CD14-positive monocyte (primary cell): ENCODE results near the gene SLC35D1. TPM values are rescaled to one million over a fixed set of nuclear protein-coding genes. Genes with fewer than 3 reads are reported as not detected.

Experiments used
- DNase-seq, 3 donors: peaks; one replicate each; pipeline ENCODE4 v3.0.0-alpha.2; 2011 to 2022
- H2AFZ ChIP-seq: 2 replicates; pipeline ENCODE4 v1.6.0; 2012; ENCODE audit warnings: mild to moderate bottlenecking, low read depth, low read length, inconsistent platforms; ENCODE audit not compliant: insufficient read depth, poor library complexity, severe bottlenecking
- H3K27ac ChIP-seq, 2 donors: 1 replicate in 1 of 2; 2 replicates in 1 of 2; pipeline ENCODE4 v1.5.1; 2012 to 2013; ENCODE audit warnings: low read length in 2 of 2, control low read depth in 1 of 2, inconsistent platforms in 1 of 2, low read depth in 1 of 2, mild to moderate bottlenecking in 1 of 2
- H3K27me3 ChIP-seq, 2 donors: one replicate each; pipeline versions ENCODE4 v1.6.0 to v1.6.1; 2011 to 2013; ENCODE audit warnings: low read length in 2 of 2; ENCODE audit not compliant: control insufficient read depth in 2 of 2, insufficient read depth in 2 of 2
- H3K36me3 ChIP-seq, 2 donors: replicated peaks in 1 of 2; 1 replicate in 1 of 2; 2 replicates in 1 of 2; pipeline versions ENCODE4 v1.5.1 to v1.6.1; 2012 to 2013; ENCODE audit warnings: low read length in 2 of 2, control low read depth in 1 of 2, inconsistent platforms in 1 of 2, mild to moderate bottlenecking in 1 of 2; ENCODE audit not compliant: insufficient read depth in 2 of 2, control insufficient read depth in 1 of 2
- H3K4me1 ChIP-seq, 2 donors: 1 replicate in 1 of 2; 2 replicates in 1 of 2; pipeline versions ENCODE4 v1.5.1 to v1.6.1; 2012 to 2013; ENCODE audit warnings: low read length in 2 of 2, control low read depth in 1 of 2, inconsistent platforms in 1 of 2, mild to moderate bottlenecking in 1 of 2, moderate library complexity in 1 of 2; ENCODE audit not compliant: insufficient read depth in 2 of 2, control insufficient read depth in 1 of 2
- H3K4me2 ChIP-seq: replicated peaks from 2 replicates; pipeline ENCODE3; 2012; ENCODE audit warnings: low read length, moderate library complexity, mild to moderate bottlenecking; ENCODE audit not compliant: poor library complexity, severe bottlenecking; ENCODE audit errors: extremely low read depth
- H3K4me3 ChIP-seq, 3 experiments: fragments of 200-600 bp in 1 of 3; sonication (generic) in 1 of 3; replicated peaks in 1 of 3; 1 replicate in 2 of 3; 2 replicates in 1 of 3; pipeline ENCODE4 v1.5.1; 2011 to 2013; ENCODE audit warnings: low read length in 3 of 3, mild to moderate bottlenecking in 3 of 3, control low read depth in 2 of 3, low read depth in 2 of 3, inconsistent platforms in 1 of 3, moderate library complexity in 1 of 3
- H3K79me2 ChIP-seq: 2 replicates; pipeline ENCODE4 v1.6.0; 2012; ENCODE audit warnings: mild to moderate bottlenecking, control low read depth, inconsistent platforms, low read length, moderate library complexity; ENCODE audit not compliant: insufficient read depth
- H3K9ac ChIP-seq: 2 replicates; pipeline ENCODE4 v1.6.0; 2017; ENCODE audit warnings: low read length, mild to moderate bottlenecking; ENCODE audit not compliant: insufficient read depth, poor library complexity, severe bottlenecking
- H3K9me3 ChIP-seq, 2 donors: replicated peaks in 1 of 2; 1 replicate in 1 of 2; 2 replicates in 1 of 2; pipeline versions ENCODE4 v1.5.1 to v1.6.1; 2012 to 2013; ENCODE audit warnings: low read length in 2 of 2, control low read depth in 1 of 2; ENCODE audit not compliant: control insufficient read depth in 1 of 2, insufficient read depth in 1 of 2
- H4K20me1 ChIP-seq: 2 replicates; pipeline ENCODE4 v1.6.0; 2012; ENCODE audit warnings: mild to moderate bottlenecking, low read length, control low read depth, moderate library complexity; ENCODE audit not compliant: insufficient read depth
- H3K27ac Mint-ChIP-seq, 7 donors: one replicate each; pipeline ENCODE4 v1.8.0; 2020; ENCODE audit warnings: mild to moderate bottlenecking in 7 of 7, mixed read lengths in 7 of 7, moderate library complexity in 6 of 7, inconsistent platforms in 2 of 7
- H3K27me3 Mint-ChIP-seq, 3 donors: one replicate each; pipeline ENCODE4 v1.8.0; 2021 to 2022; ENCODE audit warnings: low read depth in 3 of 3, mild to moderate bottlenecking in 3 of 3, mixed read lengths in 3 of 3, moderate library complexity in 3 of 3, inconsistent platforms in 1 of 3
- H3K36me3 Mint-ChIP-seq, 2 donors: one replicate each; pipeline ENCODE4 v1.8.0; 2020; ENCODE audit warnings: mixed read lengths in 2 of 2, inconsistent platforms in 1 of 2, mild to moderate bottlenecking in 1 of 2
- H3K4me1 Mint-ChIP-seq: one replicate; pipeline ENCODE4 v1.8.0; 2020; ENCODE audit warnings: mild to moderate bottlenecking, mixed read lengths
- H3K4me3 Mint-ChIP-seq, 2 donors: one replicate each; pipeline ENCODE4 v1.8.0; 2020; ENCODE audit warnings: mild to moderate bottlenecking in 2 of 2, mixed read lengths in 2 of 2, moderate library complexity in 1 of 2
- H3K9me3 Mint-ChIP-seq, 7 donors: one replicate each; pipeline ENCODE4 v1.8.0; 2020 to 2022; ENCODE audit warnings: mixed read lengths in 7 of 7, mild to moderate bottlenecking in 6 of 7, moderate library complexity in 6 of 7, inconsistent platforms in 2 of 7
- WGBS: methylation state at CpG from one replicate; pipeline ENCODE4 v1.1.5; 2013; ENCODE audit warnings: missing lambda C conversion rate; ENCODE audit not compliant: insufficient coverage; 5-methylcytosine and 5-hydroxymethylcytosine counted together
- intact Hi-C, 2 donors: fragments of 100-400 bp; cut with micrococcal nuclease; formaldehyde crosslinking; loops; one replicate each; pipeline versions ENCODE4 v1.15.0 to v1.15.1; 2023
- polyA plus RNA-seq, 3 donors: library from polyadenylated mRNA; depleted of rRNA in 1 of 3; unstranded in 2 of 3; stranded (reverse) in 1 of 3; fragments of 300-500 nt in 2 of 3; fragments of >200 nt in 1 of 3; fragmentation: Illumina TruSeq in 2 of 3; gene quantifications; 1 replicate in 2 of 3; 2 replicates in 1 of 3; pipeline ENCODE4 v1.2.3, GENCODE V29; 2012 to 2021
- TF ChIP-seq, protein P1 (sequence below): fragments of 200-600 bp; IDR thresholded peaks from one replicate; pipeline ENCODE4 v1.8.0; 2022; ENCODE audit warnings: antibody characterized with exemption, mild to moderate bottlenecking

Gene SLC35D1
- polyA plus RNA-seq, 3 donors: 2.2 to 3.3 (median 2.7) TPM

DNA sequence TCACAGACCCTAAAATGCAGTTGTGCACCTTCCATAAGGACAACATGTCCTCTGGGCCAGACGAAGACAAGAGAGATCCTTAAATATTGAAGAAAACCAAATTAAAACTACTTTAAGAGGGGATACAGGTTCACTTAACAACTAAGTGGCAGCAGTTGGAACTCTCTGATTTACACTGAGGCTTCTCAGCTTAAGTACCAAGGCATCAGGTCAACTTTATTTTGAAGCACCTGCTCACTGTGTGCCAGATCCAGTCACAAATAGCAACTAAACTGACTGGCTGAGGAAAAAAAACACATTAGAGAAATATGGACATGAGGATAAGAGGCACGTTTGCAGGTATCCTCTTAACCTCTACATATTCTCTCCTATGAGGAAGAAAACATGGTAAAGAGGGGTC is 33.2 kb downstream of the SLC35D1 start:
- Histone ChIP-seq H3K27ac (no peak overlapping the region), H3K36me3 (peaks cover 11 to 54% of the 10 kb centered on the region in 2 donors), H3K9ac (no peak overlapping the region), H3K27me3 (no peaks in the 10 kb centered on the region), H3K79me2 (no peaks in the 10 kb centered on the region), H3K4me3 (no peak overlapping the region), H3K4me2 (no peak overlapping the region), H3K9me3 (no peaks in the 10 kb centered on the region), H2AFZ (no peak overlapping the region), H4K20me1 (no peaks in the 10 kb centered on the region), H3K4me1 (no peaks in the 10 kb centered on the region)
- Mint-ChIP-seq H3K27me3 (no peaks in the 10 kb centered on the region), H3K9me3 (no peaks in the 10 kb centered on the region), H3K4me3 (no peak overlapping the region), H3K36me3 (peaks cover 32 to 47% of the 10 kb centered on the region in 2 donors), H3K4me1 (no peaks in the 10 kb centered on the region), H3K27ac (no peak overlapping the region)
- no CpG with 5 or more reads among the region's 2 CpGs for WGBS
- intact Hi-C loops: no loop called here
- no peak for DNase-seq
- TF ChIP-seq, protein P1, sequence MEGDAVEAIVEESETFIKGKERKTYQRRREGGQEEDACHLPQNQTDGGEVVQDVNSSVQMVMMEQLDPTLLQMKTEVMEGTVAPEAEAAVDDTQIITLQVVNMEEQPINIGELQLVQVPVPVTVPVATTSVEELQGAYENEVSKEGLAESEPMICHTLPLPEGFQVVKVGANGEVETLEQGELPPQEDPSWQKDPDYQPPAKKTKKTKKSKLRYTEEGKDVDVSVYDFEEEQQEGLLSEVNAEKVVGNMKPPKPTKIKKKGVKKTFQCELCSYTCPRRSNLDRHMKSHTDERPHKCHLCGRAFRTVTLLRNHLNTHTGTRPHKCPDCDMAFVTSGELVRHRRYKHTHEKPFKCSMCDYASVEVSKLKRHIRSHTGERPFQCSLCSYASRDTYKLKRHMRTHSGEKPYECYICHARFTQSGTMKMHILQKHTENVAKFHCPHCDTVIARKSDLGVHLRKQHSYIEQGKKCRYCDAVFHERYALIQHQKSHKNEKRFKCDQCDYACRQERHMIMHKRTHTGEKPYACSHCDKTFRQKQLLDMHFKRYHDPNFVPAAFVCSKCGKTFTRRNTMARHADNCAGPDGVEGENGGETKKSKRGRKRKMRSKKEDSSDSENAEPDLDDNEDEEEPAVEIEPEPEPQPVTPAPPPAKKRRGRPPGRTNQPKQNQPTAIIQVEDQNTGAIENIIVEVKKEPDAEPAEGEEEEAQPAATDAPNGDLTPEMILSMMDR: no peak

- no peak overlapping the region for H3K27ac Mint-ChIP-seq
- intact Hi-C loops: no loop called here
- H3K4me1 Mint-ChIP-seq: no peaks in the 10 kb centered on the region
- no peak overlapping the region for H3K27ac ChIP-seq
- H3K36me3 Mint-ChIP-seq: peaks cover 32 to 46% of the 10 kb centered on the region in 2 donors
- no peaks in the 10 kb centered on the region for H4K20me1 ChIP-seq
- H3K4me3 Mint-ChIP-seq: no peak overlapping the region
- no peaks in the 10 kb centered on the region for H3K27me3 ChIP-seq
- WGBS: no CpG with 5 or more reads among the region's 2 CpGs
- H3K4me2 ChIP-seq: no peak overlapping the region
- TF ChIP-seq, protein P1: no peak
- DNase-seq: no peak
- H2AFZ ChIP-seq: no peak overlapping the region
- H3K9me3 Mint-ChIP-seq: no peaks in the 10 kb centered on the region
- H3K36me3 ChIP-seq: peaks cover 11 to 54% of the 10 kb centered on the region in 2 donors
- no peaks in the 10 kb centered on the region for H3K27me3 Mint-ChIP-seq
- no peaks in the 10 kb centered on the region for H3K79me2 ChIP-seq
- H3K9me3 ChIP-seq: no peaks in the 10 kb centered on the region
- no peaks in the 10 kb centered on the region for H3K4me1 ChIP-seq
- H3K4me3 ChIP-seq: no peak overlapping the region
- H3K9ac ChIP-seq: no peak overlapping the region
Observed at GRCh38 chr1:67020304-67020703, 33.6 kb downstream of the SLC35D1 start.
